GM18519 (cell line): ENCODE measurements around the gene ZBTB2.
"Not testable (repeated sequence)": the region's sequence is repeated elsewhere in the genome, so short reads cannot be mapped to it uniquely, and the experiment has no call there.

Experiments used
- ATAC-seq: cut with Tn5 transposase; IDR thresholded peaks from one replicate; pipeline ENCODE4 v1.9.1; 2021; ENCODE audit warnings: mild to moderate bottlenecking, moderate library complexity; ENCODE audit not compliant: unreplicated experiment, low FRiP score

The ZBTB2 gene

DNA sequence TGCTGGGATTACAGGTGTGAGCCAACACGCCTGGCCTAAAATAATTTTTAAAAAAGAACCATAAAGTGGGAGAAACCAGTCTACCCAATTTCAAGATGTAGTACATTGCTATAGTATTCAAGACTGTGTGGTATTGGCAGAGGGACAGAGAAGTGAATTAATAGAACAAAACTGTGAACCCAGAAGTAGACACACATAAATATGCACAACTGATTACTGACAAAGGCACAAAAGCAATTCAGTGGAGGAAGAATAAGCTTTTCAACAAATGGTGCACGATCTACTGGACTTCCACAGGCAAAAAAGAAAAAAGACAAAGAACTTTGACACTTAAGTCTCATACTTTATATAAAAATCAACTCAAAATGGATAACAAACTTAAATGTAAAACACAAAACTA, 15.5 kb downstream of the ZBTB2 start:
- no peak for ATAC-seq

DNA sequence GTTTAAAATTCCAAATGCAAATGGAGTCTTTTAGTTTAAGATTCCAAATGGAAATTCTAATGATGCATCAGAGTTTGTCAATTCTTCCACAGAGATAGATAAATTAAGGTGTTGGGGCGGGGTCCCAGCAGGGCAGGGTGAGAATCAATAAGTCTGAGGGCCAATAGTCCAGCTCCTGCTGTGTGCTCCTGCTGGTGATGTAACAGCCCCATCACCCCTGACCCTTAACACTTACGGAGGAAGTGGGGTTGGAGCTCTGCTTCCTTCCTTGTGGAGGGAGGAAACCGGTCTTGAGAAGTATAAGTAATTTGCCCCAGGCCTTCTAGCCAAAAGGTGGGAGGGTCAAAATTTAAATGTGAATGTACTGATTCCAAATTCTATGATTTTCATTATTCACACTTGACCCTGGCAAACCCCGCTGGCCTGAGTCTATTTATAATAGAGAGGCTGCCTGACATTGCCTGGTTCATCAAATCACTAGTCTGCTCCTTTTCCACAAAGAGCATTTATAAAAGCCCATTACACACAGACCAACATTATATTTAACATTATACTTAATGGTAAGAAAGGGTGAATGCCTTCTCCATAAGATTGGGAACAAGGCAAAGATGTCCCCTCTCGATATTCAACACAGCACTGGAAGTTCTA, 17.2 kb downstream of the ZBTB2 start:
- ATAC-seq, result no peak

DNA sequence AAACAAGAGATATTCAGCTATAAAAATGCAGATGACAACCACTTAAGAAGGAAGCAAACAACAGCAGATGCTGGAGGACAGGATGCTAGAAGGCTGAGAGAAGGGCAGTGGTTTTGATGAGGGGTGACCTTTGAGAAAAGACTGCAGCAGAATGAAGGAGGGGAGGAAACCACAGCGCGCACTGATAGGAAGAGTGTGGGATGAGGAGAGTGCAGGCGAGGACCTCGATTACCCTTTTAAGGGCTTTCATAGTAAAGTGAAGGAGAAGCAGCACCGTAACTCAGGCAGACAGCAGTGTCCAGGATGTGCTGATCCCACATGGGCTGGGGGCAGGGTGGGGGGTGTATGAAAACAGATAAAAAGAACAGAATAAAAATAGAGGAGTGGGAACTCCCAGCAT, 19.2 kb downstream of the ZBTB2 start:
- ATAC-seq, result no peak

DNA sequence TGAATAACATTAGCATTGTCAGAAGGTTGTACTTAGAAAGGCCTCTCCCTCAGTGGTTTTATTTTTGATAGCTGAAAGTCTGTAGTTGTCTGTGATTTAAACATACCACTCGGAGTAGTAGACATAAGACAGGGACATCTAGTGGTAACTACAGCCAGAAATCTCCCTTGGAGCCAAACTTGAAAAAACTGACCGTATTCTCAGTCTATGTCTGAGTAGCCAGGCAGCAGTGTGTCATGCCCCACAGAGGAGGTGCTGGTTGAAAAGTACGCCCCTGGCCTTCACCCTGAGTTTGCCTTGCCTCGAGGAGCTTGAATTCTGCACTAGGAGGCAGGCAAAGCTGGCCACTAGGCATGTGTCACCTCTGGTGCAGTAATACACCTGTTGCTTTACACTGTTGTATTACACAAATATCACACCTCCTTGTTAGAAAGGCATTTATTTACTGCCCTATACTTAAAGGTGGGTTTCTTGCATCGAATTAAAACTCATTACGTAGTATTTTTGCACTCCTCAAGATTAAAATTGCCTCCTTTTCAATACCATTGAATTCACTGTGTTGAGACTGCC, 20.8 kb downstream of the ZBTB2 start:
- ATAC-seq, result no peak

DNA sequence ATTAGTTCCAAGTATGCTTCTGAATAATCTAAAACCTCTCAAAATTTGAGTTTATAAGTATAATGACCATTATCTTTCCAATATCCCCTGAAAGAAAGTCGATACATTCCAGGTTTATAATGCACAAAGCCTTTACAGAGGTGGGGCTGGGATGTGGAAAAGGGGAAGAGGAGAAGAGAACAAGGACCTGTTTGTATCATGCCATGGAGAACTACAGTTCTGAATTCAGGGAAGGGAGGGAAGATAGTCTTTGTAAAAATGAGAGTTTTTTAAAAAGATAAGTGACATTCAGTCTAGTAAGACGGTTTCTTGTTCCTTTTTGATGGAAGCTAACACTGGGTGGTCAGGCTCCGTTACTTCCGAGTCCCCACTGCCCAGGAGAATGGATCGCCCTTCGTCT, 26.1 kb downstream of the ZBTB2 start:
- no peak for ATAC-seq

DNA sequence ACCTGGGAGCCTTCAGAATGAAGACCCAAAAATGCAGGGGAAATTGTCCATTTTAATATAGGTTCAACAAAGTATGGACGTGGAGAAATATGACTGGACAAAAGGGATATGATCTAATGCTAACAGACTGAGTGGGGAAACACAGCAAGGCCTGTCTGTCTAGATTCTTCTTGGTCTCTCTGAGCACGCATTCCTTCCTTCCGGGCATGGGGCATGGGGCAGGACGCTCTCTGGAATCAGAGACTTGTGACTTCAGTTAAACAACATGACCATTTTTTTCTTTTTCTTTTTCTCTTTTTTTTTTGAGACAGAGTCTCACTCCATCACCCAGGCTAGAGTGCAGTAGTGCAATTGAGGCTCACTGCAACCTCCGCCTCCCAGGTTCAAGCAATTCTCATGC, 31.9 kb downstream of the ZBTB2 start:
- no peak for ATAC-seq

DNA sequence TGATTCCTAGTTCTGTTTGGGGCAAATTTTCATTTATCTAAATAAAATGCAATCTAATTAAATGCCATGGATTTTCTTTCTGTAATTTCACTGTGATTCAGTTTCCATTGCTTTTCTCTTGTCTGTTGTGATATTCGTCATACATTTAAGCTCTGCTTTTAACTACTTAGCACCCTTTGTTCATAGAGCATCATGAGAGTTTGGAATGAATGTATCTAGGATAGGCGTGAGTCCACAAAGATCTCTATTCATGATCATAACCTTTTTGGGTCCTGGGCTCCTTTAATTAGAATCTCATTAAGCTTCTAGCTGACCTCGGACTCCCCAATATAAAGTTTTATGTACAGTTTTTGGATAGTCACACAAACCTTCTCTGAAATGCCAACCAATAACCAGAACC, 32.9 kb downstream of the ZBTB2 start:
- no peak for ATAC-seq

DNA sequence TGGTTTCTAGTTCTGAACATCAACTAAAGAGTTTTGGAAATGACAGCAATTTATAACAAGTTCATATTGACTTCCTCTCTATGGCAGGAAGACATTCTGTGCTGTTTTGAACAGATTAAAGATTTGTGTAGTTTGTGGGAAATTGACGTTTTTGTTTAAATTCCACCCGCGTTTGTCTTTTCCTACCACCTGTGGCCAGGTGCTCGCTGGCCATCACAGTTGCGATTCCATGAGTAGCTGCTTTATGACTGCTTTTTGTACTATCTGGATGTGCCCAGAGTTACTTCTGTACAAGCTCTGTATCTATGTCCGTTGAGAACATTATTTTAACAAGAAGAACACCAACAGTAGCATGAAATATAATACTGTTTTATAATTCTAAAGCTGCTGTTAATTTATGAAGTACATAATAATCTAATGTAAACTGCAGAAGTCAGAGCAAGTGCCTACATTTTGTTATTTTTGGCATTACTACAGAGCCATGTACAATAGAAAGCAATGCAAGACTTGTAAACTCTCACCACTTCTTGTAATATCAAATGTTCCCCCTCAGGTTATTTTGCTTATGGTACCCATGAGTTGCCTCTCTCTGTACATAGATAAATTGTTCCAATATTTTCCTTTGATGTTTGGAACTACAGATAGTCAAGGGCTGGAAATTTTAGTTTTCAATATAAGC, 33.5 kb downstream of the ZBTB2 start:
- no peak for ATAC-seq

DNA sequence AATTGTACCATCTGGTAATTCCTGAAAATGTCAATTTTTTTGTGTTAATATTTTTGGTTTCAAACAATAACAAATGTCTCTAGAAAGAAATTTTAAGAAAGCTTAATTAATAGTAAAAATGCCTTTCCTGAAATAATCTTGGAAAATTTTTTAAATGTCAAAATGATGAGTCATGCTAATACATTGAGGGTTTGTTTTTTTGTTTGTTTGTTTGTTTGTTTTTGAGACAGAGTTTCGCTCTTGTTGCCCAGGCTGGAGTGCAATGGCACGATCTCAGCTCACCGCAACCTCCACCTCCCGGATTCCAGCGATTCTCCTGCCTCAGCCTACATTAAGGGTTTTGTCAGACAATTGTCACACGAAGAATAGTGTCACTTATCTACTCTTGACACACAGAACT, 34.4 kb downstream of the ZBTB2 start:
- not testable (repeated sequence) for ATAC-seq

DNA sequence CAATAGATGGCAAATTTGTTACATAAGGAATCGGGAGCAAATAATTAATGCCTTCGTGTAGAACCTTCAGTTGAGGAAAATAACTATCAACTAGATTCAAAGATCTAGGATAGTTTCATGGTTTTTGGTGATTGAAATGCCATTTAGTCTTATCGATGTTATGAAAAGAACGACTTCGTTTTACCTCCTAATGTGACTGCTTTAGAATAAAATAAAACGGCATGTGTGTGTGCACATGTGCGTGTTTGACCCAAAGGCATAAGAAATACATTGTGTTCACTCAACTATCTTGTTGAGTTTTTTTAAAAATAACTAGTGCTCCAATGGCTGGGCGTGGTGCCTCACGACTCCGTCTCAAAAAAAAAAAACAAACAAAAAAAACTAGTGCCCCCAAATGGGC, 37.6 kb downstream of the ZBTB2 start:
- no peak for ATAC-seq

DNA sequence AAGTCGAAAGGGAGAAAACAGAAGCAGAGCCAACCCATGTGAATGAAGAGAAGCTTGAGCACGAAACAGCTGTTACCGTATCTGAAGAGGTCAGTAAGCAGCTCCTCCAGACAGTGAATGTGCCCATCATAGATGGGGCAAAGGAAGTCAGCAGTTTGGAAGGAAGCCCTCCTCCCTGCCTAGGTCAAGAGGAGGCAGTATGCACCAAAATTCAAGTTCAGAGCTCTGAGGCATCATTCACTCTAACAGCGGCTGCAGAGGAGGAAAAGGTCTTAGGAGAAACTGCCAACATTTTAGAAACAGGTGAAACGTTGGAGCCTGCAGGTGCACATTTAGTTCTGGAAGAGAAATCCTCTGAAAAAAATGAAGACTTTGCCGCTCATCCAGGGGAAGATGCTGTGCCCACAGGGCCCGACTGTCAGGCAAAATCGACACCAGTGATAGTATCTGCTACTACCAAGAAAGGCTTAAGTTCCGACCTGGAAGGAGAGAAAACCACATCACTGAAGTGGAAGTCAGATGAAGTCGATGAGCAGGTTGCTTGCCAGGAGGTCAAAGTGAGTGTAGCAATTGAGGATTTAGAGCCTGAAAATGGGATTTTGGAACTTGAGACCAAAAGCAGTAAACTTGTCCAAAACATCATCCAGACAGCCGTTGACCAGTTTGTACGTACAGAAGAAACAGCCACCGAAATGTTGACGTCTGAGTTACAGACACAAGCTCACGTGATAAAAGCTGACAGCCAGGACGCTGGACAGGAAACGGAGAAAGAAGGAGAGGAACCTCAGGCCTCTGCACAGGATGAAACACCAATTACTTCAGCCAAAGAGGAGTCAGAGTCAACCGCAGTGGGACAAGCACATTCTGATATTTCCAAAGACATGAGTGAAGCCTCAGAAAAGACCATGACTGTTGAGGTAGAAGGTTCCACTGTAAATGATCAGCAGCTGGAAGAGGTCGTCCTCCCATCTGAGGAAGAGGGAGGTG, 38.7 kb downstream of the ZBTB2 start:
- ATAC-seq, result no peak

DNA sequence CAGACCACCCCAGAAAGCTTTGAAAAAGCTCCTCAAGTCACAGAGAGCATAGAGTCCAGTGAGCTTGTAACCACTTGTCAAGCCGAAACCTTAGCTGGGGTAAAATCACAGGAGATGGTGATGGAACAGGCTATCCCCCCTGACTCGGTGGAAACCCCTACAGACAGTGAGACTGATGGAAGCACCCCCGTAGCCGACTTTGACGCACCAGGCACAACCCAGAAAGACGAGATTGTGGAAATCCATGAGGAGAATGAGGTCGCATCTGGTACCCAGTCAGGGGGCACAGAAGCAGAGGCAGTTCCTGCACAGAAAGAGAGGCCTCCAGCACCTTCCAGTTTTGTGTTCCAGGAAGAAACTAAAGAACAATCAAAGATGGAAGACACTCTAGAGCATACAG, 39.6 kb downstream of the ZBTB2 start:
- ATAC-seq, result no peak

DNA sequence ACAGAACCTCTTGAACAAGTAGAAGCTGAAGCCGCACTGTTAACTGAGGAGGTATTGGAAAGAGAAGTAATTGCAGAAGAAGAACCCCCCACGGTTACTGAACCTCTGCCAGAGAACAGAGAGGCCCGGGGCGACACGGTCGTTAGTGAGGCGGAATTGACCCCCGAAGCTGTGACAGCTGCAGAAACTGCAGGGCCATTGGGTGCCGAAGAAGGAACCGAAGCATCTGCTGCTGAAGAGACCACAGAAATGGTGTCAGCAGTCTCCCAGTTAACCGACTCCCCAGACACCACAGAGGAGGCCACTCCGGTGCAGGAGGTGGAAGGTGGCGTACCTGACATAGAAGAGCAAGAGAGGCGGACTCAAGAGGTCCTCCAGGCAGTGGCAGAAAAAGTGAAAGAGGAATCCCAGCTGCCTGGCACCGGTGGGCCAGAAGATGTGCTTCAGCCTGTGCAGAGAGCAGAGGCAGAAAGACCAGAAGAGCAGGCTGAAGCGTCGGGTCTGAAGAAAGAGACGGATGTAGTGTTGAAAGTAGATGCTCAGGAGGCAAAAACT, 40.1 kb downstream of the ZBTB2 start:
- ATAC-seq, result no peak

DNA sequence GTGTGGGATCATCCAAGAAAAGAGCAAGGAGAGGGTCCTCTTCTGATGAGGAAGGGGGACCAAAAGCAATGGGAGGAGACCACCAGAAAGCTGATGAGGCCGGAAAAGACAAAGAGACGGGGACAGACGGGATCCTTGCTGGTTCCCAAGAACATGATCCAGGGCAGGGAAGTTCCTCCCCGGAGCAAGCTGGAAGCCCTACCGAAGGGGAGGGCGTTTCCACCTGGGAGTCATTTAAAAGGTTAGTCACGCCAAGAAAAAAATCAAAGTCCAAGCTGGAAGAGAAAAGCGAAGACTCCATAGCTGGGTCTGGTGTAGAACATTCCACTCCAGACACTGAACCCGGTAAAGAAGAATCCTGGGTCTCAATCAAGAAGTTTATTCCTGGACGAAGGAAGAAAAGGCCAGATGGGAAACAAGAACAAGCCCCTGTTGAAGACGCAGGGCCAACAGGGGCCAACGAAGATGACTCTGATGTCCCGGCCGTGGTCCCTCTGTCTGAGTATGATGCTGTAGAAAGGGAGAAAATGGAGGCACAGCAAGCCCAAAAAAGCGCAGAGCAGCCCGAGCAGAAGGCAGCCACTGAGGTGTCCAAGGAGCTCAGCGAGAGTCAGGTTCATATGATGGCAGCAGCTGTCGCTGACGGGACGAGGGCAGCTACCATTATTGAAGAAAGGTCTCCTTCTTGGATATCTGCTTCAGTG, 40.8 kb downstream of the ZBTB2 start:
- no peak for ATAC-seq

DNA sequence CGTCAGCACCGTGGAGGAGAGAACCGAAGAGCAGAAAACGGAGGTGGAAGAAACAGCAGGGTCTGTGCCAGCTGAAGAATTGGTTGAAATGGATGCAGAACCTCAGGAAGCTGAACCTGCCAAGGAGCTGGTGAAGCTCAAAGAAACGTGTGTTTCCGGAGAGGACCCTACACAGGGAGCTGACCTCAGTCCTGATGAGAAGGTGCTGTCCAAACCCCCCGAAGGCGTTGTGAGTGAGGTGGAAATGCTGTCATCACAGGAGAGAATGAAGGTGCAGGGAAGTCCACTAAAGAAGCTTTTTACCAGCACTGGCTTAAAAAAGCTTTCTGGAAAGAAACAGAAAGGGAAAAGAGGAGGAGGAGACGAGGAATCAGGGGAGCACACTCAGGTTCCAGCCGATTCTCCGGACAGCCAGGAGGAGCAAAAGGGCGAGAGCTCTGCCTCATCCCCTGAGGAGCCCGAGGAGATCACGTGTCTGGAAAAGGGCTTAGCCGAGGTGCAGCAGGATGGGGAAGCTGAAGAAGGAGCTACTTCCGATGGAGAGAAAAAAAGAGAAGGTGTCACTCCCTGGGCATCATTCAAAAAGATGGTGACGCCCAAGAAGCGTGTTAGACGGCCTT, 41.6 kb downstream of the ZBTB2 start:
- no peak for ATAC-seq

DNA sequence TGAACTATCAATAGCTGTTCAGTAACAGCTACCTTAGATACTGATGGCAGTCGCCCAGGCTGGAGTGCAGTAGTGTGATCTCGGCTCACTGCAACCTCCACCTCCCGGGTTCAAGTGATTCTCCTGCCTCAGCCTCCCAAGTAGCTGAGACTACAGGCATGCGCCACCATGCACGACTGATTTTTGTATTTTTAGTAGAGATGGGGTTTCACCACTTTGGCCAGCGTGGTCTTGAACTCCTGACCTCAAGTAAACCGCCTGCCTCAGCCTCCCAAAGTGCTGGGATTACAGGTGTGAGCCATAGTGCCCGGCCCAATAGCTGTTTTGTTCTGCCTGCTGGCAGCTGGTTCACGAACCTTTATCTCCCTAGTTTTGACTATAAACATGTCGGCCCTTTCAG, 48.6 kb downstream of the ZBTB2 start:
- not testable (repeated sequence) for ATAC-seq

DNA sequence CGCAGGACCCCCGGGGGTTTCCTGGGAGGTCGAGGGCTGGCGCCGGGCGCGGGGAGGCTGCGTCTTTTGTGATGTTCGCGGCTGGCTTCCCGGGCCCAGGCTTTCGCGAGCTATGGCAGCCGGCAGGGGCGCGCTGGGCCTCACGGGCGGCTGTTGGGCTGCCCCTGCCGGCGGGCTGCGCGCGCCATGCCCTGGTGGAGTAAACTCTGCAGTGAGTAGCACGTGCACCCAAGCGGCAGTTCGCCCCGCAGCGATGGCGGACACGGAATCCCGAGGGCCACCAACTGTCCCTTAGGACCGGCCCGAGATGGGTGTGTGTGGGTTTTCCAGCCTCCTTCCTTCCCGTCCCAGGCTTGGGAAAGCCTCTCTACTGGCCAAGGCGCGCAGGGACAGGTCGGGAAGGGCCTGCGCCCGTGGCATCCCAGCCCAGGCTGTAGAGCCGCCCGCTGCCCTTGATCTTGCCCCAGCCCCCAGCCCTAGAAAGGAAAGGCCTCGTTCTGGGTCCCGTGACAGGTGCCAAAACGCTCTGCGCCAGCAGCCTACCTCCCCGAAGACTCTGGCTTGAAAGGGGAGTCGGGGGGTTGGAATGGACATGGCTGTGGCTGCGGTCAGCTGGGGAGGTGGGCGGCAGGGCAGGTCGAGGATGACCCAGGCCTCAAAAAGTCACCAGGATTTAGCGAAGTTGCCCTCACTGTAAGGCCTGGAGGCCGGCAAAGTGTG, 49.7 kb downstream of the ZBTB2 start:
- no peak for ATAC-seq

DNA sequence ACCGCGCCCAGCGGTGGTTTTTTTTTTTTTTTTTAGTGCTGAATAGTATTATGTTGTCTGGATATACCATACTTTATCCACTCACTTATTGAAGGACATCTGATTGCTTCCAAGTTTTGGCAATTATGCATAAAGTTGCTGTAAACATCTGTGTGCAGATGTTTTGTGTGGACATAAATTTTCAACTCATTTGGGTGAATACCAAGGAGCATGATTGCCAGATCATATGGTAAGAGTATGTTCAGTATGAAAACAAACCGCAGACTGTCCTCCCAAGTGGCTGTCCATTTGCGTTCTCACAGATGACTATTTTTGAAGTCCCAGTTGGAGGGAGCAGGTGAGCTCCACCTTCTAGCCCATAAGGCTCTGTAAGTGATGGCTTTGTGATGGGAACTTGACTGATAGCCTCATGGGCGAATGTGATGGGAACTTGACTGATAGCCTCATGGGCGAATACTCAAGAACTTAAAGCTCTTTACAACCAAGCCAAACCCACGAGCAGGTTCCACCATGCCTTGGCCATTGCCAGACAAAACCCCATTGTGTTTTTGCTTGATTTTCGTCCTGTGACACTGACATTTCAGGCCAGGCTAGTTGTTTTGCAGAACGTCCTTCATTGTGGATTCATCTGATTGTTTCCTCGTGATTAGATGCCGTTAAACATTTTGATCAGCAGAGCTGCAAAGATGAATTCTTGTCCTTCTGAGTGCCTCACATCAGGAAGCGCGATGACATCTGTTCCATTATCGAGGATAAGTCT, 51.0 kb downstream of the ZBTB2 start:
- ATAC-seq, result no peak
